Keratinocyte (primary cell): ENCODE results near the gene LILRB2.

Experiments
- CTCF ChIP-seq, 3 experiments: IDR thresholded peaks in 1 of 3; conservative IDR thresholded peaks in 1 of 3; optimal IDR thresholded peaks in 1 of 3; 2 replicates in 2 of 3; 3 replicates in 1 of 3; pipeline versions ENCODE3 to v1.5.1; 2011; ENCODE audit warnings: low read length in 3 of 3, mild to moderate bottlenecking in 3 of 3, moderate library complexity in 2 of 3, control low read depth in 1 of 3, inconsistent platforms in 1 of 3; ENCODE audit not compliant: insufficient read depth in 2 of 3; ENCODE audit errors: extremely low read depth in 1 of 3
- EZH2 ChIP-seq: IDR thresholded peaks from one replicate; pipeline ENCODE4 v1.6.1; 2012; ENCODE audit warnings: inconsistent platforms, mild to moderate bottlenecking, low read length, moderate library complexity

- TF ChIP-seq CTCF (optimal IDR thresholded peaks at IDR 0.05 in 1 of 3, IDR thresholded peaks at IDR 0.05 in 1 of 3, conservative IDR thresholded peaks at IDR 0.05 in 1 of 3; ENCODE audit: extremely low read depth in 1 of 3, insufficient read depth in 2 of 3, low read length in 3 of 3) (no peak), EZH2 (no peak)
These were observed 35.0 kb downstream of the LILRB2 start for GRCh38 chr19:54245936-54246335.
